Measurements from ENCODE around the gene BSCL2. TPM values are rescaled to one million over a fixed set of nuclear protein-coding genes. Genes with fewer than 3 reads are reported as not detected.
"Not testable (repeated sequence)": the region's sequence is repeated elsewhere in the genome, so short reads cannot be mapped to it uniquely, and the experiment has no call there.

The BSCL2 gene
- total RNA-seq, 1 experiment from 2014 or later, result 186 TPM

DNA sequence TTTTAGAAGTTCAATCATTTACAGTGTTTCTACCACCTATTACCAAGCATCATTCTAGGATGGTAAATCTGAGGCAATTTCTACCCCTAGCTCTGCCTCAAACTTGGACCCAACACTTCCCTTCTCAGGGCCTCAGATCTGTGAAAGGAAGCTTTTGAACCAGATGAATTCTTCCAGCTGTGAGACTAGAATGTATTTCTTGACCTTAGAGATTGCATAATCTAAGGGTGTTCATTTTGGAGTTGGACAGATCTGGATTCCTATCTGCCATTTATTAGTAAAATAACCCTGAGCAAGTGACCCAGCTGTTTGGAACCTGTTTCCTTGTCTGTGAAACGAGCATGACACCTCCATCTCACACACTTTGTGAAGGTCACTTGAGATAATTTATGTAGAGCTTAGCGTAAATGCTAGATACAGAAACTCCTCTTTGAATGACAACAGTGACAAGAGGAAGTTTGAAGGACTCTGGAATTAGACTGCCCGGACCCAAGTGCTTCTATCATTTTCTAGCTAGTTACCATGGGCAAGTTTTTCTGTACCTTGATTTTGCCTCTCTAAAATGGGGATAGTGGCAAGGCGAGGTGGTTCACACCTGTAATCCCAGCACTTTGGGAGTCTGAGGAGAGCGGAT is 50.3 kb downstream of the BSCL2 start:
- no peak for DNase-seq (ENCODE audit: low spot score)

DNA sequence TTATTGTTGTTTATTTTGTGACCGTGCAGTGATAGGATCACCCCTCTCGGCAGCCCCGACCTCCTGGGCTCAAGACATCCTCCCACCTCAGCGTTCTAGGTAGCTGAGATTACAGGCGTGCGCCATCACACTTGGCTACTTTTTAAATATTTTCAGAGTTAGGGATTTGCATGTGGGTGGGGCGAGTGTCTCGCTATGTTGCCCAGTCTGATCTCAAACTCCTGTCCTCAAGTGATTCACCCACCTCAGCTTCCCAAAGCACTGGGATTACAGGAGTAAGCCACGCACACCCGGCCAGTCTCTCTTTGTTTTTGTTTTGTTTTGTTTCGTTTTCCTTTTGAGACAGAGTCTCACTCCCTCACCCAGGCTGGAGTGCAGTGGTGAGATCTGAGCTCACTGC is 52.9 kb downstream of the BSCL2 start:
- DNase-seq (ENCODE audit: low spot score), result no peak

DNA sequence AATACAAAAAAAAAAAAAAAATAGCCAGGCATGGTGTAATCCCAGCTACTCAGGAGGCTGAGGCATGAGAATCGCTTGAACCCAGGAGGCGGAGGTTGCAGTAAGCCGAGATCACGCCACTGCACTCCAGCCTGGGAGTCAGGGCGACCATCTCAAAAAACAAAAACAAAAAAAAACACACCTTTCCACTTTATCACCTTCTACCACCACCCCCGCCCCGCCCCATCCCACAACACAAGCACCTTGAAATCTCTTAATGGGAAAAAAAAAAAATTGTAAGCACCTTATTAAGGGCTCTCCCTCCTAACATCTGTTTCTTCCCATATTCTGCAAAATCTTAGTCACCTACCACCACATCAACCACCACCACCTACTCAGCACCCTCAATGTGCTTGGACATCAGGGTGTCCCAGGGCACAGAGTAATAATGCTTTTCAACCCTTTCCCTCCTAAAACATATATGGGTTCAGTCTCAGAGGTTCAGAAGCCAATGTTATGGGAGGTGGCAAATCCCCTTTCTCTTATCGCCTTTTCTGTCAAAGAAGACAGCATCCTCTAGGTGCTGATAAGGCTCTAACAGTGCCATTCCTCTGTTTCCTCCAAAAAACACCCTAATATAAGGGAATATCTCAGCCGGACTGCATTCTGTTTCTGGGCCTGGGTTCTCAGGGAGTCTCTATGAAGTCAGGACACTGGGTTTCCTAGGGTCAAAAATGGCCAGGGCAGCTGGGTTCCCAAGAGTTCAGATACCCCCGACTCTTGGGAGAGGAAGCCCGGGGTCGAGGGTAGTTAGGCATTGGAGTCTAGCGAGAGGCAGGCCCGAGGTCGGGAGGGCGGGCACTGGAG is 54.8 kb downstream of the BSCL2 start:
- no peak for DNase-seq (ENCODE audit: low spot score)

- DNase-seq (ENCODE audit: low spot score), result not testable (repeated sequence)
Measured at GRCh38 chr11:62650283-62650682, 56.9 kb downstream of the BSCL2 start.

DNA sequence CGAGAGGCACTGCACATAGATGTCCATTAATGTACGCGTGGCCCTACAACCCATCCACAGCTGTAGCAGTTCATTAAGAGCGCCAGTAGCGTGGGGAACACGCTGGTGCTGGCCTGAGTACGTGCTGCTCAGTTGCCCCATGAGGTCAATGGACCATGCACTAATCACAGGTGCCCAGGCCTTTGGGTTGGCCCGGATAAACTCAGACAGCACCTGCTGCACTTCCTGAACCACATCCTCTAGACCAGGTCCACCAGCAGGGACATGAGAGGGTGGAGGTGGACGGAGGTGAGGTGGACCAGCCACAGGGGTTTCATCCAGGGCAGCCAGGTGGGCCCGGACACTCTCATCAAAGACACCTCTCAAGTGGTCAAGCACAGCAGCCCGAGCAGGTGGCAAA is 57.7 kb downstream of the BSCL2 start:
- no peak for DNase-seq (ENCODE audit: low spot score)

GRCh38 chr11:62648967-62649364 is 58.3 kb downstream of the BSCL2 start:
- no peak for DNase-seq (ENCODE audit: low spot score)

DNA sequence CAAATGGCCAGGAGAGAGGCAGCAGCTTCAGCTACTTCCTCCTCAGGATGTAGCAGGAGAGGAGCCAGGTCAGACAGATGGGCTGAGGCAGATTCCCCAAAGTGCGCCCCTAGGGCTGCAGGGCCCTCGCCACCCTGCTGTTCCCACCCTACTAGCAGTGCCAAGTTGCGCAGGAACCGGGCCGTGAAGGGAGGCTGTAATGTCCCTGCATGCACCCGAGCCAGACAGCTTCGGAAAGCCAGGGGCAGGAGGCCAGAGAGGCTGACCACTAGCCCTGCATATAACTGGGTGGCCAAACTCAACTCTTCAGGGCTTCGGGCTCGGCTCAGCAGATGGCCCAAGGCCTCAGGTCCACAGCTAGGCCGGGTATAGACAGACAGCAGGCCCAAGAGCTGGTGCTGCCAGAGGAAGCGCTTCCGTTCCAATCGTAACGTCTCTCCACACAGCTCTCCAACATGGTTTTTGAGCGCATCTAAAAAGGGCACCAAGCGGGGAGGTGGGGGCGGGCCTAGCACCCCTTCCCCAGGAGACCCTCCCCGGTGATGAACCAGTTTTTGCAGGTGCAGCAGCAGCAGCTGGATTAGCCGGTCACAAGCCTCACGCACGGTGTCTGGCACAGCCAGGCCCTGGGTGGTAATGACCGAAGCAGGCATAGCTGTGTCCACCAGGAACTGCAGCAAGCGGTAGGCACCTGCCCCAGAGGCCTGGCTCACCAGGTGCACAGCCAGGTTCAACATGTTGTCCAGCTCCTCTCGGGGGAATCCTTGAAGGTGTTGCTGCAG is 58.8 kb downstream of the BSCL2 start:
- DNase-seq (ENCODE audit: low spot score), result no peak

DNA sequence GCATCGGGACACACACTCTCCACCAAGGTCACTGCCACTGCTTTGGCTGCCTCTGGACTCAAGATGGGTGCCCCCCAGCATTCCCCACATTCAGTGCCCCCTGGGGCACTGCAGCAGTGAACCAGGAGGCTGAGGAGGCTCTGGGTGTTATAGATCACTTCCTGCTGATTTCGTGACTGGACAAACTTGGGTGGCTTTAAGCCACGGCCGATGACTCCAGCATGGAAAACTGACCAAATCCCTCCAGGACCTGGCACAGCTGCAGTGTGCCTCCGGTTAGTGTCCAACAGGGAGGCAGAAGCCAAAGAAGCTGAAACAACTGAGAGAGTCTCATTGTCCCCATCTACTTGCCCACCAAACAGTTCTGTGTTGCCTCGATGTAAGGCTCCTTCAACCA is 59.6 kb downstream of the BSCL2 start:
- DNase-seq (ENCODE audit: low spot score), result no peak

GRCh38 chr11:62646825-62647608 is 60.2 kb downstream of the BSCL2 start:
- no peak for DNase-seq (ENCODE audit: low spot score)

DNA sequence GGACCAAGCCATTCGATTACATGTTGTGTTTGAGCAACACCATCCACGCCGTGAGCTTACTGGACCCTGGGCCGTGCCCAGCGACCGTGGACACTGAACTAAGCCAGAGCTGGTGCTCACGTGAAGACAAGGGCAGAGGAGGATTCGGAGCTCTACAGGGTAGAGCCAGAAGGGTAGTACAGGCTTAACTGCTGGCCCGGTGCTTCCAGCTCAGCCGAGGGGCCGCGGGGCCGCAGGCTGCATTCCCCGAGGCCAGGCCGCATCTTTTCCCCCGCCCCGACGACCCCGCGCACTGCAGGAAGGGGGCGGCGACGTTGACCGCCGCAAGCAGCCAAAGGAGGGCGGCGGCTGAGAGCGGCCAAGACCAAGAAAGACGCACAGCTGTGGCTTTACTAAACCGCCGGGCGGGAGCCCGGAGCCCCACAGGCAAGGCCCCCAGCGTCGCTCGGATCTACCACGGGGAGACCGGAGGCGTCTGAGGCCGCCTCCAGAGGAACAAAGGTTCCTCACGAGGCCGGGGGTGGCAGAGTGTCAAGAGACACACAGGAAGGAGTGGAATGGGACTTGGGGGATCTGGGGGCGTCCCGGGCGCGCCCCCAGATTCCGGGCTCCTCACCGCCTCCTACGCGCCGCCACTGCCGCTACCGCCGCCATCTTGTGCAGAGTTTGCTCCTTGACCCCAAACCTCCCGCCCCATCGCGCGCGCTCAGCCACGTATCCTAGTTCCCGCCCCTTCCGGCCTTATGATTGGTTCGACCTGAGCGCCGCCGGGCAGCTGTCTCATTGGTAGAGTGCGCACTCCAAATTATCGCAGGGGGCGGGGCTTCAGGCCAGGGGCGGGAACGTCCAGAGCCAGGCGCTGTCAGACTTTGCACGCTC is 61.0 kb downstream of the BSCL2 start, which contains the start of gene GANAB:
GANAB (minus strand) TSS at position 668 of the 879 bp plus-strand sequence; CDS start at position 654, 14 bp downstream.
- peak; percentile 96 for DNase-seq (ENCODE audit: low spot score)

DNA sequence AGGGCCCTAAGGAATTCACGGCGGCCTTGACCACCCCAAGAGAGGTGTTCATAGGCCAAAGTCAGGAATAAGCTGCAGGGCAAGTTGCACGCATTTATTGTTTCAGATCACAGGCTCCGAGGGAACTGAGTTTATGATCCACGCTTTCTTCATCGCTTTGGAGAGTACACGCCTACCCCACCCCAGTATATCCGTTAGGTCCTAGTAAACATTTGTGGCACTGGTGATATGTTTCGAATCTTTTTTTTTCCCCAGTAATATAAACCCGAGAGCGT is 61.6 kb downstream of the BSCL2 start:
- no peak for DNase-seq (ENCODE audit: low spot score)

GRCh38 chr11:62644220-62644619 is 63.0 kb downstream of the BSCL2 start:
- no peak for DNase-seq (ENCODE audit: low spot score)

Other genes starting within 250 kb of the BSCL2 start
- 298 and 391 TPM in 2 replicates for gene AHNAK, start 160.6 kb downstream of the BSCL2 start, total RNA-seq (2014; rRNA removed; shearing (Covaris generic))
- gene EEF1G, start 133.5 kb downstream of the BSCL2 start, total RNA-seq (2014; rRNA removed; shearing (Covaris generic)), result 1,294 and 1,343 TPM in 2 replicates
- 7.9 and 9.6 TPM in 2 replicates for gene TUT1, start 115.9 kb downstream of the BSCL2 start, total RNA-seq (2014; rRNA removed; shearing (Covaris generic))
- 114 and 139 TPM in 2 replicates for gene MTA2, start 105.6 kb downstream of the BSCL2 start, total RNA-seq (2014; rRNA removed; shearing (Covaris generic))
- 16.0 and 19.5 TPM in 2 replicates for gene EML3, start 94.6 kb downstream of the BSCL2 start, total RNA-seq (2014; rRNA removed; shearing (Covaris generic))
- gene ROM1, start 94.2 kb downstream of the BSCL2 start, total RNA-seq (2014; rRNA removed; shearing (Covaris generic)), result 3.4 and 6.4 TPM in 2 replicates
- 58.9 and 67.7 TPM in 2 replicates for gene B3GAT3, start 85.4 kb downstream of the BSCL2 start, total RNA-seq (2014; rRNA removed; shearing (Covaris generic))
- gene GANAB, start 60.8 kb downstream of the BSCL2 start, total RNA-seq (2014; rRNA removed; shearing (Covaris generic)), result 184 and 257 TPM in 2 replicates
- 25.6 and 25.9 TPM in 2 replicates for gene INTS5, start 54.1 kb downstream of the BSCL2 start, total RNA-seq (2014; rRNA removed; shearing (Covaris generic))
- 100 and 104 TPM in 2 replicates for gene C11orf98, start 42.2 kb downstream of the BSCL2 start, total RNA-seq (2014; rRNA removed; shearing (Covaris generic))
- 3.0 and 8.7 TPM in 2 replicates for gene CSKMT, start 42.1 kb downstream of the BSCL2 start, total RNA-seq (2014; rRNA removed; shearing (Covaris generic))
- gene UQCC3, start 35.8 kb downstream of the BSCL2 start, total RNA-seq (2014; rRNA removed; shearing (Covaris generic)), result 13.8 and 17.7 TPM in 2 replicates
- 2.5 and 6.6 TPM in 2 replicates for gene LBHD1, start 35.2 kb downstream of the BSCL2 start, total RNA-seq (2014; rRNA removed; shearing (Covaris generic))
- 118 and 126 TPM in 2 replicates for gene UBXN1, start 28.4 kb downstream of the BSCL2 start, total RNA-seq (2014; rRNA removed; shearing (Covaris generic))
- 2.8 and 5.1 TPM in 2 replicates for gene LRRN4CL, start 17.9 kb downstream of the BSCL2 start, total RNA-seq (2014; rRNA removed; shearing (Covaris generic))
- not detected in 2 replicates for gene GNG3, start 252 bp upstream of the BSCL2 start, total RNA-seq (2014; rRNA removed; shearing (Covaris generic))
- gene HNRNPUL2, start 20.0 kb upstream of the BSCL2 start, total RNA-seq (2014; rRNA removed; shearing (Covaris generic)), result 5.1 and 6.5 TPM in 2 replicates
- gene TTC9C, start 21.1 kb upstream of the BSCL2 start, total RNA-seq (2014; rRNA removed; shearing (Covaris generic)), result 41.0 and 69.6 TPM in 2 replicates
- 5.8 and 14.1 TPM in 2 replicates for gene ZBTB3, start 46.7 kb upstream of the BSCL2 start, total RNA-seq (2014; rRNA removed; shearing (Covaris generic))
- 96.7 and 104 TPM in 2 replicates for gene POLR2G, start 54.2 kb upstream of the BSCL2 start, total RNA-seq (2014; rRNA removed; shearing (Covaris generic))
- 28.0 TPM in 2 replicates for gene TAF6L, start 64.0 kb upstream of the BSCL2 start, total RNA-seq (2014; rRNA removed; shearing (Covaris generic))
- 32.3 and 51.8 TPM in 2 replicates for gene TMEM179B, start 80.0 kb upstream of the BSCL2 start, total RNA-seq (2014; rRNA removed; shearing (Covaris generic))
- 23.4 and 30.1 TPM in 2 replicates for gene TMEM223, start 84.6 kb upstream of the BSCL2 start, total RNA-seq (2014; rRNA removed; shearing (Covaris generic))
- gene NXF1, start 98.0 kb upstream of the BSCL2 start, total RNA-seq (2014; rRNA removed; shearing (Covaris generic)), result 25.9 and 30.0 TPM in 2 replicates
- 28.0 and 33.8 TPM in 2 replicates for gene STX5, start 124.6 kb upstream of the BSCL2 start, total RNA-seq (2014; rRNA removed; shearing (Covaris generic))
- gene TEX54, start 125.4 kb upstream of the BSCL2 start, total RNA-seq (2014; rRNA removed; shearing (Covaris generic)), result not detected in 2 replicates
- gene WDR74, start 132.2 kb upstream of the BSCL2 start, total RNA-seq (2014; rRNA removed; shearing (Covaris generic)), result 92.4 and 104 TPM in 2 replicates
- gene SLC3A2, start 173.5 kb upstream of the BSCL2 start, total RNA-seq (2014; rRNA removed; shearing (Covaris generic)), result 198 and 207 TPM in 2 replicates
- 0.02 TPM in 1 of 2 replicates, not detected in the other for gene CHRM1, start 213.9 kb upstream of the BSCL2 start, total RNA-seq (2014; rRNA removed; shearing (Covaris generic))

Measured in A172 (cell line).